HG02798 (cell line): Measurements from ENCODE around the gene IFI27L1.

Experiments used
- ATAC-seq: cut with Tn5 transposase; IDR thresholded peaks from one replicate; pipeline ENCODE4 v1.9.1; 2021; ENCODE audit warnings: mild to moderate bottlenecking; ENCODE audit not compliant: unreplicated experiment, poor library complexity

IFI27L1 gene

GRCh38 chr14:94077111-94077821 lies 3.8 kb upstream of the IFI27L1 start:
- no peak for ATAC-seq

GRCh38 chr14:94077823-94078222 lies 3.3 kb upstream of the IFI27L1 start:
- ATAC-seq: no peak

- ATAC-seq: no peak
Measured at GRCh38 chr14:94079891-94080620, 1.1 kb upstream of the IFI27L1 start.

GRCh38 chr14:94081386-94081820 lies 293 bp downstream of the IFI27L1 start:
- ATAC-seq: peak; percentile 21

- no peak for ATAC-seq
Measured at GRCh38 chr14:94087891-94088290, 6.8 kb downstream of the IFI27L1 start.

GRCh38 chr14:94088516-94088915 lies 7.4 kb downstream of the IFI27L1 start:
- no peak for ATAC-seq

GRCh38 chr14:94089479-94089878 lies 8.4 kb downstream of the IFI27L1 start:
- ATAC-seq: no peak

- ATAC-seq: no peak
Measured at GRCh38 chr14:94093418-94093817, 12.3 kb downstream of the IFI27L1 start.

GRCh38 chr14:94097091-94097490 lies 16.0 kb downstream of the IFI27L1 start:
- no peak for ATAC-seq

- no peak for ATAC-seq
Measured at GRCh38 chr14:94098326-94098992, 17.3 kb downstream of the IFI27L1 start.

- no peak for ATAC-seq
Measured at GRCh38 chr14:94099006-94099405, 17.9 kb downstream of the IFI27L1 start.

GRCh38 chr14:94100847-94101246 lies 19.7 kb downstream of the IFI27L1 start:
- ATAC-seq: no peak

- no peak for ATAC-seq
Measured at GRCh38 chr14:94101748-94102147, 20.6 kb downstream of the IFI27L1 start.

- no peak for ATAC-seq
Measured at GRCh38 chr14:94102768-94103482, 21.8 kb downstream of the IFI27L1 start.

- ATAC-seq: no peak
Measured at GRCh38 chr14:94103554-94104150, 22.5 kb downstream of the IFI27L1 start.

GRCh38 chr14:94104731-94105130 lies 23.6 kb downstream of the IFI27L1 start:
- ATAC-seq: no peak

- no peak for ATAC-seq
Measured at GRCh38 chr14:94109915-94110250, 28.8 kb downstream of the IFI27L1 start.

GRCh38 chr14:94110552-94111181 lies 29.6 kb downstream of the IFI27L1 start, which contains the start of gene IFI27:
IFI27 (plus strand) TSS chr14:94110736.
- ATAC-seq: no peak

- no peak for ATAC-seq
Measured at GRCh38 chr14:94111276-94112095, 30.4 kb downstream of the IFI27L1 start.
